Activated B cell treated with CpG ODN at 0.5 μM for 24 hours (primary cell): ENCODE results near the gene FKBP10. TPM values are rescaled to one million over a fixed set of nuclear protein-coding genes. Genes with fewer than 3 reads are reported as not detected.

Experiments used
- ATAC-seq: fragments of 200-7000 bp; cut with Tn5 transposase; one replicate; pipeline ENCODE4 v1.10.0; 2021; ENCODE audit warnings: low read depth, mild to moderate bottlenecking, moderate library complexity
- CTCF ChIA-PET: fragments of 350-600 bp; sonication (Branson Sonifier 250); formaldehyde crosslinking; loops from one replicate; lab custom pipeline; 2021; ENCODE audit warnings: antibody characterized with exemption; lab: Charles Lee
- POLR2A ChIA-PET: fragments of 350-600 bp; sonication (Branson Sonifier 250); formaldehyde crosslinking; loops from one replicate; lab custom pipeline; 2021; ENCODE audit warnings: antibody characterized with exemption; lab: Charles Lee
- DNase-seq: peaks from one replicate; pipeline ENCODE4 v3.0.0; 2022
- H3K27ac Mint-ChIP-seq: one replicate; pipeline ENCODE4 v1.8.0; 2020; ENCODE audit warnings: mixed read lengths
- H3K27me3 Mint-ChIP-seq: one replicate; pipeline ENCODE4 v1.8.0; 2021; ENCODE audit warnings: mixed read lengths
- H3K36me3 Mint-ChIP-seq: one replicate; pipeline ENCODE4 v1.8.0; 2021; ENCODE audit warnings: low read depth, mixed read lengths
- H3K4me1 Mint-ChIP-seq: one replicate; pipeline ENCODE4 v1.8.0; 2021; ENCODE audit warnings: mixed read lengths
- H3K4me3 Mint-ChIP-seq: one replicate; pipeline ENCODE4 v1.8.0; 2020; ENCODE audit warnings: mild to moderate bottlenecking, mixed read lengths
- H3K9me3 Mint-ChIP-seq: one replicate; pipeline ENCODE4 v1.8.0; 2020; ENCODE audit warnings: mixed read lengths
- CTCF ChIP-seq: fragments of 200-600 bp; IDR thresholded peaks from one replicate; pipeline ENCODE4 v1.8.0; 2022; ENCODE audit warnings: antibody characterized with exemption, mild to moderate bottlenecking
- intact Hi-C: fragments of 100-400 bp; cut with micrococcal nuclease; formaldehyde crosslinking; loops from one replicate; pipeline ENCODE4 v1.15.1; 2024
- total RNA-seq: library from RNA; stranded (reverse); gene quantifications from 2 replicates; pipeline ENCODE4 v1.2.3, GENCODE V29; 2022

FKBP10 gene
- total RNA-seq: 0.54 and 0.86 TPM in 2 replicates

- POLR2A ChIA-PET: interaction anchor here (0.6 to 2.1 kb wide), 3 partner anchors 26 to 123 kb away, joined by 3 to 12 read pairs (median 3); partner anchors contain the start of genes EIF1 and JUP
- no peak for DNase-seq
- no peak for ATAC-seq
- no peaks in the 10 kb centered on the region for H3K36me3 Mint-ChIP-seq
- TF ChIP-seq CTCF: no peak
- no peak within 1 kb of the TSS for H3K27ac Mint-ChIP-seq
- CTCF ChIA-PET: interaction anchor here (1.3 to 1.8 kb wide), 5 partner anchors 11 to 52 kb away, joined by 3 to 11 read pairs (median 7); partner anchors contain the start of genes JUP and KLHL11
- intact Hi-C loops: no loop called here
- peaks cover 15% of the 10 kb centered on the region for H3K4me1 Mint-ChIP-seq
- peaks cover 9% of the 10 kb centered on the region for H3K27me3 Mint-ChIP-seq
- H3K9me3 Mint-ChIP-seq: no peaks in the 10 kb centered on the region
- H3K4me3 Mint-ChIP-seq: peak within 1 kb of the TSS; percentile 87
These were observed at the start of gene FKBP10 for GRCh38 chr17:41812381-41813151. FKBP10 (plus strand) TSS chr17:41813004; CDS start chr17:41813035, 31 bp downstream.

- no peak for TF ChIP-seq CTCF
- peaks cover 21% of the 10 kb centered on the region for H3K4me1 Mint-ChIP-seq
- DNase-seq (no peak), ATAC-seq (no peak)
- H3K36me3 Mint-ChIP-seq: peaks cover 67% of the 10 kb centered on the region
- intact Hi-C loops: no loop called here
- CTCF ChIA-PET: no interaction called here
- no peak overlapping the region for H3K4me3 Mint-ChIP-seq
- H3K27ac Mint-ChIP-seq: no peak overlapping the region
- POLR2A ChIA-PET: interaction anchor here (0.8 kb wide), 1 partner anchor 21 kb away, joined by 3 read pairs; no protein-coding TSS in a partner anchor
- no peaks in the 10 kb centered on the region for H3K27me3 Mint-ChIP-seq
- H3K9me3 Mint-ChIP-seq: no peaks in the 10 kb centered on the region
These were observed 49.5 kb upstream of the FKBP10 start for GRCh38 chr17:41763327-41763726.

- no peak for TF ChIP-seq CTCF
- H3K9me3 Mint-ChIP-seq: no peaks in the 10 kb centered on the region
- DNase-seq (no peak), ATAC-seq (no peak)
- H3K36me3 Mint-ChIP-seq: peaks cover 72% of the 10 kb centered on the region
- intact Hi-C loops: no loop called here
- peaks cover 13% of the 10 kb centered on the region for H3K4me1 Mint-ChIP-seq
- CTCF ChIA-PET: no interaction called here
- no peaks in the 10 kb centered on the region for H3K27me3 Mint-ChIP-seq
- H3K4me3 Mint-ChIP-seq: no peak overlapping the region
- no peak overlapping the region for H3K27ac Mint-ChIP-seq
- POLR2A ChIA-PET: interaction anchor here (0.5 to 0.7 kb wide), 2 partner anchors 20 to 72 kb away, joined by 3 to 4 read pairs; no protein-coding TSS in a partner anchor
These were observed 46.7 kb upstream of the FKBP10 start for GRCh38 chr17:41766135-41766534.

GRCh38 chr17:41767324-41768042 is 45.3 kb upstream of the FKBP10 start:
- ChIA-PET POLR2A (no interaction called here), CTCF (no interaction called here)
- DNase-seq: no peak
- intact Hi-C loops: no loop called here
- Mint-ChIP-seq H3K27ac (no peak overlapping the region), H3K9me3 (no peaks in the 10 kb centered on the region), H3K4me1 (peaks cover 13% of the 10 kb centered on the region), H3K4me3 (no peak overlapping the region), H3K36me3 (peaks cover 65% of the 10 kb centered on the region), H3K27me3 (no peaks in the 10 kb centered on the region)
- no peak for ATAC-seq
- no peak for TF ChIP-seq CTCF
